GM21360 (cell line): ENCODE data around the gene SNF8.
"Not testable (repeated sequence)": the region's sequence is repeated elsewhere in the genome, so short reads cannot be mapped to it uniquely, and the experiment has no call there.

Experiments
- ATAC-seq: cut with Tn5 transposase; IDR thresholded peaks from one replicate; pipeline ENCODE4 v1.9.1; 2021; ENCODE audit warnings: mild to moderate bottlenecking, moderate library complexity; ENCODE audit not compliant: unreplicated experiment

The SNF8 gene

GRCh38 chr17:48944515-48945260, at the start of gene SNF8:
Gene SNF8, minus strand, starts transcription at chr17:48944842. Its CDS starts 108 bp downstream, at chr17:48944734.
- ATAC-seq: peak; percentile 78

- no peak for ATAC-seq
Measured at GRCh38 chr17:48993951-48994350, 49.3 kb upstream of the SNF8 start.

- no peak for ATAC-seq
Measured at GRCh38 chr17:48993305-48993704, 48.7 kb upstream of the SNF8 start.

- no peak for ATAC-seq
Measured at GRCh38 chr17:48992444-48992843, 47.8 kb upstream of the SNF8 start.

- no peak for ATAC-seq
Measured at GRCh38 chr17:48990882-48991357, 46.3 kb upstream of the SNF8 start.

- ATAC-seq: no peak
Measured at GRCh38 chr17:48989100-48989499, 44.5 kb upstream of the SNF8 start.

- ATAC-seq: no peak
Measured at GRCh38 chr17:48985436-48986245, 41.0 kb upstream of the SNF8 start.

GRCh38 chr17:48981927-48982539, 37.4 kb upstream of the SNF8 start:
- ATAC-seq: no peak

GRCh38 chr17:48973806-48974205, 29.2 kb upstream of the SNF8 start:
- ATAC-seq: no peak

GRCh38 chr17:48972749-48973097, 28.1 kb upstream of the SNF8 start:
- ATAC-seq: no peak

- no peak for ATAC-seq
Measured at GRCh38 chr17:48970865-48971687, 26.4 kb upstream of the SNF8 start.

- ATAC-seq: no peak
Measured at GRCh38 chr17:48970224-48970623, 25.6 kb upstream of the SNF8 start.

GRCh38 chr17:48961516-48962233, 17.0 kb upstream of the SNF8 start:
- no peak for ATAC-seq

GRCh38 chr17:48960834-48961515, 16.3 kb upstream of the SNF8 start:
- ATAC-seq: no peak

GRCh38 chr17:48954300-48954755, 9.7 kb upstream of the SNF8 start:
- ATAC-seq: no peak

- no peak for ATAC-seq
Measured at GRCh38 chr17:48952904-48953303, 8.3 kb upstream of the SNF8 start.

- ATAC-seq: no peak
Measured at GRCh38 chr17:48951572-48951971, 6.9 kb upstream of the SNF8 start.

GRCh38 chr17:48945261-48945651, 614 bp upstream of the SNF8 start:
- not testable (repeated sequence) for ATAC-seq

- ATAC-seq: no peak
Measured at GRCh38 chr17:48933035-48933434, 11.6 kb downstream of the SNF8 start.
